ENCODE measurements around the gene XRCC2. TPM values are rescaled to one million over a fixed set of nuclear protein-coding genes. Genes with fewer than 3 reads are reported as not detected.

Gene XRCC2
- total RNA-seq, 2 donors from 2014 or later: 18.4 to 26.9 TPM

DNA sequence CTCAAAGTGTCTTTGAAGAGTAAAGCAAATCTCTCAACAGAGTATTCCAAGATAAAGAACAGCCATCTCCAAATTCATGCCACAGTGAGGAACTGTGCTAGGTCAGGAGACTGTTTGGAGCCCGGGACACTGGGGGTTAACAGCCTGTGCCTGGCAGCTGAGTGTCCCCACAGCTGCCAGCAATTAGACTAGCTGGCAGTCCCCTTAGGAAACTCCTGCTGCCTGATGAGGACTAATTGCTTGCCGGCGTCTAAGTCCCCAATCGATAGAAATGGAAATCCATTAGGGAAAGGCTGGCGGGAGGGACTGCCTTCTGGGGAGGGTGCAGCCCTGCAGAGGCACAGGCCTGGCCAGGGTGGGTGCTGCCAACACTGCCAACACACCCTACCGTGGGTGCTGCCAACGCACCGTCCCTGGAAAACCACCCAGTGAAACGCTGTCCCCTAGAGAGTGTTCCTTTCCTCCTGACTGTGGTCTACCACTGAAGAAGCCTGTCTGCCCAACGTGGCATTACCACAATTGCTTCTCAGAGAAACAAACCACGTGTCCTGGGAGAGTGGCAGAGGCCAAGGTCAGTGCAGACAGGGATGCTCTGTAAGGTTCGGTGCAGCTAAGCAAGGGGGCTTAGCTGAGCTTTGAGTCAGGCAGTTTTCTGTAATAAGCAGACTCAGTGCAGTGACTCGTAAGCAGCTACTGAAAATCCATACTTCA is 60.8 kb downstream of the XRCC2 start:
- no peaks in the 10 kb centered on the region for H3K27me3 Mint-ChIP-seq (ENCODE audit: insufficient read depth)
- no peaks in the 10 kb centered on the region for H3K4me1 Mint-ChIP-seq
- no peak for DNase-seq
- Histone ChIP-seq H3K36me3 (ENCODE audit: control insufficient read depth, insufficient read depth, low read length) (no peaks in the 10 kb centered on the region), H3K9ac (ENCODE audit: extremely low read depth, low read length, poor library complexity, severe bottlenecking) (no peak overlapping the region), H3K9me3 (ENCODE audit: control insufficient read depth, low read length) (no peaks in the 10 kb centered on the region), H3K4me1 (ENCODE audit: control insufficient read depth, insufficient read depth, low read length) (no peaks in the 10 kb centered on the region), H3K27ac (ENCODE audit: low read depth, low read length) (no peak overlapping the region), H3K4me3 (ENCODE audit: low read length) (no peak overlapping the region), H3K27me3 (ENCODE audit: control insufficient read depth, insufficient read depth, low read length, poor library complexity, severe bottlenecking) (no peaks in the 10 kb centered on the region)
- 59 to 63% methylated on average over 8 to 13 of the region's 13 CpGs for WGBS, 2 experiments (ENCODE audit: insufficient coverage in 1 of 2, insufficient read length in 1 of 2)
- H3K27ac Mint-ChIP-seq: no peak overlapping the region
- no peak overlapping the region for H3K4me3 Mint-ChIP-seq
- TF ChIP-seq CTCF (conservative IDR thresholded peaks at IDR 0.05): no peak
- peaks cover 12% of the 10 kb centered on the region for H3K9me3 Mint-ChIP-seq
- no peaks in the 10 kb centered on the region for H3K36me3 Mint-ChIP-seq (ENCODE audit: low read depth)

GRCh38 chr7:152608656-152609055 is 67.3 kb downstream of the XRCC2 start:
- Histone ChIP-seq H3K4me1 (ENCODE audit: control insufficient read depth, insufficient read depth, low read length) (no peaks in the 10 kb centered on the region), H3K9me3 (ENCODE audit: control insufficient read depth, low read length) (no peaks in the 10 kb centered on the region), H3K4me3 (ENCODE audit: low read length) (no peak overlapping the region), H3K27me3 (ENCODE audit: control insufficient read depth, insufficient read depth, low read length, poor library complexity, severe bottlenecking) (no peaks in the 10 kb centered on the region), H3K9ac (ENCODE audit: extremely low read depth, low read length, poor library complexity, severe bottlenecking) (no peak overlapping the region), H3K36me3 (ENCODE audit: control insufficient read depth, insufficient read depth, low read length) (no peaks in the 10 kb centered on the region), H3K27ac (ENCODE audit: low read depth, low read length) (no peak overlapping the region)
- 87 to 100% methylated on average over 3 to 4 of the region's 4 CpGs for WGBS, 2 experiments (ENCODE audit: insufficient coverage in 1 of 2, insufficient read length in 1 of 2)
- Mint-ChIP-seq H3K4me3 (no peak overlapping the region), H3K4me1 (no peaks in the 10 kb centered on the region), H3K27ac (no peak overlapping the region), H3K36me3 (ENCODE audit: low read depth) (no peaks in the 10 kb centered on the region), H3K27me3 (ENCODE audit: insufficient read depth) (no peaks in the 10 kb centered on the region), H3K9me3 (peaks cover 10% of the 10 kb centered on the region)
- DNase-seq: no peak
- TF ChIP-seq CTCF (conservative IDR thresholded peaks at IDR 0.05): no peak

- no peak overlapping the region for H3K9ac ChIP-seq (ENCODE audit: extremely low read depth, low read length, poor library complexity, severe bottlenecking)
- Mint-ChIP-seq H3K4me1 (no peaks in the 10 kb centered on the region), H3K9me3 (peaks cover 10% of the 10 kb centered on the region), H3K36me3 (ENCODE audit: low read depth) (no peaks in the 10 kb centered on the region), H3K27me3 (ENCODE audit: insufficient read depth) (no peaks in the 10 kb centered on the region), H3K4me3 (no peak overlapping the region), H3K27ac (no peak overlapping the region)
- no peak overlapping the region for H3K4me3 ChIP-seq (ENCODE audit: low read length)
- no peaks in the 10 kb centered on the region for H3K4me1 ChIP-seq (ENCODE audit: control insufficient read depth, insufficient read depth, low read length)
- H3K27me3 ChIP-seq (ENCODE audit: control insufficient read depth, insufficient read depth, low read length, poor library complexity, severe bottlenecking): no peaks in the 10 kb centered on the region
- TF ChIP-seq CTCF (conservative IDR thresholded peaks at IDR 0.05): no peak
- 87 to 95% methylated on average over 9 to 10 of the region's 10 CpGs for WGBS, 2 experiments (ENCODE audit: insufficient coverage in 1 of 2, insufficient read length in 1 of 2)
- H3K36me3 ChIP-seq (ENCODE audit: control insufficient read depth, insufficient read depth, low read length): no peaks in the 10 kb centered on the region
- no peak for DNase-seq
- no peaks in the 10 kb centered on the region for H3K9me3 ChIP-seq (ENCODE audit: control insufficient read depth, low read length)
- no peak overlapping the region for H3K27ac ChIP-seq (ENCODE audit: low read depth, low read length)
Observed at GRCh38 chr7:152608208-152608607, 67.7 kb downstream of the XRCC2 start.
